ENCODE results near the gene TTLL8.

TTLL8 gene

GRCh38 chr22:50098052-50098451, 40.0 kb upstream of the TTLL8 start:
- TF ChIP-seq CTCF (IDR thresholded peaks at IDR 0.05; ENCODE audit: borderline replicate concordance, control extremely low read depth, extremely low read depth, insufficient read depth, missing control alignments) = no peak
- in situ Hi-C loops (cut with MboI; ENCODE audit: low sequenced_read_pairs, unreplicated experiment) = no loop called here
- DNase-seq (ENCODE audit: low spot score) = no peak

DNA sequence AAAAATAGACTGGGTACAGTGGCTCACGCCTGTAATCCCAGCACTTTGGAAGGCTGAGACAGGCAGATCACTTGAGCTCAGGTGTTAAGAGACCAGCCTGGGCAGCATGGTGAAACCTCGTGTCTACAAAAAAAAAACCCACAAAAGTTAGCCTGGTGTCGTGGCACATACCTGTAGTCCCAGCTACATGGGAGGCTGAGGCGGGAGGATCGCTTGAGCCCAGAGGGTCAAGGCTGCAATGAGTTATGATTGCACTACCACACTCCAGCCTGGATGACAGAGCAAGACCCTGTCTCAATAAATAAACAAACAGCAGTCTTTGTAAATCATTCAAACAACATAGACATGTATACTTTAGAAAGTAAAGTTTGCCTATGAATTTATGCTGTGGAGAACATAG, 34.2 kb upstream of the TTLL8 start:
- no peak for TF ChIP-seq CTCF (IDR thresholded peaks at IDR 0.05; ENCODE audit: borderline replicate concordance, control extremely low read depth, extremely low read depth, insufficient read depth, missing control alignments)
- no peak for DNase-seq (ENCODE audit: low spot score)
- in situ Hi-C loops (cut with MboI; ENCODE audit: low sequenced_read_pairs, unreplicated experiment) = no loop called here

DNA sequence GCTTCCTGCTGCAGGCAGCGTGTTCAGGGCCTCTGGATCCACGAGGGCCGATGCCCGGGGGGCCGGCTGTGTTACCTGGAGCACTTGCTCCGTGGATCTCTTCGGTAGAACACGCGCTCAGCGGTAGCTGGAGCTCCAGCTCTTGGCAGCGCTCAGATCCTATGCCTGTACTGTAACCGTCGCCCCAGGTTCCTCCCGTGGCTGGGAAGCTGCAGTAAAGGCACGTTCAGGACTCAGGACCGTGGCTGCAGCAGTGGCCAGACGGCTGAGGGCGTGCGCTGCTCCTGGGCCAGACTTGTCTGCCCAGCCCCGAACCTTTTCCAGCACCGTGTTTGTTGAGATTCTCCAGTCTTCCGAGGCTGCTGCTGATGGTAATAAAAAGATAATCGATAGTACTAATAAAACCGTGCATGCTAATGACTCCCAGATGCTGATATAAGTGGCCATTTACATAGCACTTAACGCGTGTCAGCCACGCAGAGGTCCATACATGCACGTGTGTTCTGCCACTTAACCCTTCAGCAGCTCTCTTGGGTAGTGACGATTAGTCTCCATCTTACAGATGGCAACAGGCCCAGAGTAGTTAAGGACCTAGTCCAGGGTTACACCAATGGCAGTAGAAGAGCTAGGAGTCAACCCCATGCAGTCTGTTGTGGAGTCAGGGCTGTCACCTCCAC, 33.1 kb upstream of the TTLL8 start:
- DNase-seq (ENCODE audit: low spot score) = no peak
- TF ChIP-seq CTCF (IDR thresholded peaks at IDR 0.05; ENCODE audit: borderline replicate concordance, control extremely low read depth, extremely low read depth, insufficient read depth, missing control alignments) = no peak
- in situ Hi-C loops (cut with MboI; ENCODE audit: low sequenced_read_pairs, unreplicated experiment) = no loop called here

DNA sequence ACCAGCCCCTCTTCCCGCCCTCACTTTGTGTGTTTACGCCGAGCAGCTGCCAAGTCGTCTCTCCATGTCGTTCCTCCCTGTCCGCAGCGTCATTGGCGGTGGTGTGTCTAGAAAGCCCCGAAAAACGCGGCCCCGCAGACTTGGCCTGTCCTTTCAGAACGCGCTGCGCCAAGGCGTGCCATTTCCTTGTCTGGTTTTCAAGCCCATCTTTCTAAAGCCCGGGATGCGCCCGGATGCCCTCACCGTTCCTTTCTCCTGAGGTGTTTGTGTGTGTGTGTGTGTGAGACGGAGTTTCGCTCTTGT, 32.3 kb upstream of the TTLL8 start:
- in situ Hi-C loops (cut with MboI; ENCODE audit: low sequenced_read_pairs, unreplicated experiment) = no loop called here
- DNase-seq (ENCODE audit: low spot score) = no peak
- TF ChIP-seq CTCF (IDR thresholded peaks at IDR 0.05; ENCODE audit: borderline replicate concordance, control extremely low read depth, extremely low read depth, insufficient read depth, missing control alignments) = no peak

DNA sequence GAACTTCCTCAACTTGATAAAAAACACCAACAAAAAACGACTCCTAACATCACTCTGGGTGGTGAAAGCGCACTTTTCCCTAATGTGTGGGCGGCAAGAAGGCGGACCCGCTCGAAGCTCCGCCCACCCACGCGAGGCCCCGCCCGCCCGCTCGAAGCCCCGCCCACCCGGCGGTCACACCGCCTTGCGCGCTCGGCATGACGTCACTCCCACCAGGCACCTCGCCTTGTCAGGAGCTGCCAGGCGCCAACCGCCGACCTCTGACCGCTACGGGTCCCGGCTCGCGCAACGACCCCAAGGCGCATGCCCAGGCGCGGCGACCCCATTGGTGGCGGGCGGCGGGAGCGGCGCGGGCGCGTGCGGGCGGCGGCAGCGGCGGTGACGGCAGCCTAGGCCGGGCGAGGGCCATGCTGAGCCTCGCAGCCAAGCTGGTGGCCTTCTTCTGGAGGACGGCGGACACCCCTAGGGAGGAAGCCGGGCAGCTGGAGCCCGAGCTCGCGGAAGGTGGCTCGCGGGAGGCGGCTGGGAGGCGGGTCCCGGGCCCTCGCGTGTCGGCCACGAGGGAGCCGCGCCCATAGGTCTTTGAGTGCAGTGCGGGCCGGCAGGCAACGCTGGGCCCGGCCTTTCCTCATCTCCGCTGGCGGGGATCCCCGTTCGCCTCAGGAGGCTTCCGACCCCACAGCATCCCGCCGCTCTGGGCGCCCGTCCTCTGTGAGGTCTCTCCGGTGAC, 31.7 kb upstream of the TTLL8 start, which contains the start of gene MOV10L1:
Gene MOV10L1, plus strand, starts transcription at position 325 of the 730 bp plus-strand sequence. Its CDS starts 83 bp downstream, at position 408.
- DNase-seq (ENCODE audit: low spot score) = no peak
- in situ Hi-C loops (cut with MboI; ENCODE audit: low sequenced_read_pairs, unreplicated experiment) = no loop called here
- TF ChIP-seq CTCF (IDR thresholded peaks at IDR 0.05; ENCODE audit: borderline replicate concordance, control extremely low read depth, extremely low read depth, insufficient read depth, missing control alignments) = no peak

- no peak for DNase-seq (ENCODE audit: low spot score)
- no peak for TF ChIP-seq CTCF (IDR thresholded peaks at IDR 0.05; ENCODE audit: borderline replicate concordance, control extremely low read depth, extremely low read depth, insufficient read depth, missing control alignments)
Observed at GRCh38 chr22:50089231-50089630, 31.1 kb upstream of the TTLL8 start.

More at GRCh38 chr22:50089231-50089630, 31.1 kb upstream of the TTLL8 start:
- in situ Hi-C loops (cut with MboI; ENCODE audit: low sequenced_read_pairs, unreplicated experiment) = no loop called here

Measured in GM13976 (cell line).